ENCODE data around the gene INTS11. TPM values are rescaled to one million over a fixed set of nuclear protein-coding genes. Genes with fewer than 3 reads are reported as not detected.
A peak's percentile ranks its signal among the peaks of the same experiment; 100 is the strongest.

INTS11 gene
- total and polyA plus RNA-seq, 9 of the 15 experiments (the other 6 are each of a cell fraction or from before 2014, with no cell fraction given) = 3.6 to 183 (median 110) TPM

DNA sequence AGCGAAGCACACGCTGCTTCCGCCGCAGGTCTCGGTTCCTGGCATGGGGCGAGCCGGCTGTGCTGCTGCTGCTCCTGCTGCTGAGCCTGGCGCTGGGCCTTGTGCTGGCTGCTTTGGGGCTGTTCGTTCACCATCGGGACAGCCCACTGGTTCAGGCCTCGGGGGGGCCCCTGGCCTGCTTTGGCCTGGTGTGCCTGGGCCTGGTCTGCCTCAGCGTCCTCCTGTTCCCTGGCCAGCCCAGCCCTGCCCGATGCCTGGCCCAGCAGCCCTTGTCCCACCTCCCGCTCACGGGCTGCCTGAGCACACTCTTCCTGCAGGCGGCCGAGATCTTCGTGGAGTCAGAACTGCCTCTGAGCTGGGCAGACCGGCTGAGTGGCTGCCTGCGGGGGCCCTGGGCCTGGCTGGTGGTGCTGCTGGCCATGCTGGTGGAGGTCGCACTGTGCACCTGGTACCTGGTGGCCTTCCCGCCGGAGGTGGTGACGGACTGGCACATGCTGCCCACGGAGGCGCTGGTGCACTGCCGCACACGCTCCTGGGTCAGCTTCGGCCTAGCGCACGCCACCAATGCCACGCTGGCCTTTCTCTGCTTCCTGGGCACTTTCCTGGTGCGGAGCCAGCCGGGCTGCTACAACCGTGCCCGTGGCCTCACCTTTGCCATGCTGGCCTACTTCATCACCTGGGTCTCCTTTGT lies 9.2 kb upstream of the INTS11 start (continued):
- TF ChIP-seq, protein P1, sequence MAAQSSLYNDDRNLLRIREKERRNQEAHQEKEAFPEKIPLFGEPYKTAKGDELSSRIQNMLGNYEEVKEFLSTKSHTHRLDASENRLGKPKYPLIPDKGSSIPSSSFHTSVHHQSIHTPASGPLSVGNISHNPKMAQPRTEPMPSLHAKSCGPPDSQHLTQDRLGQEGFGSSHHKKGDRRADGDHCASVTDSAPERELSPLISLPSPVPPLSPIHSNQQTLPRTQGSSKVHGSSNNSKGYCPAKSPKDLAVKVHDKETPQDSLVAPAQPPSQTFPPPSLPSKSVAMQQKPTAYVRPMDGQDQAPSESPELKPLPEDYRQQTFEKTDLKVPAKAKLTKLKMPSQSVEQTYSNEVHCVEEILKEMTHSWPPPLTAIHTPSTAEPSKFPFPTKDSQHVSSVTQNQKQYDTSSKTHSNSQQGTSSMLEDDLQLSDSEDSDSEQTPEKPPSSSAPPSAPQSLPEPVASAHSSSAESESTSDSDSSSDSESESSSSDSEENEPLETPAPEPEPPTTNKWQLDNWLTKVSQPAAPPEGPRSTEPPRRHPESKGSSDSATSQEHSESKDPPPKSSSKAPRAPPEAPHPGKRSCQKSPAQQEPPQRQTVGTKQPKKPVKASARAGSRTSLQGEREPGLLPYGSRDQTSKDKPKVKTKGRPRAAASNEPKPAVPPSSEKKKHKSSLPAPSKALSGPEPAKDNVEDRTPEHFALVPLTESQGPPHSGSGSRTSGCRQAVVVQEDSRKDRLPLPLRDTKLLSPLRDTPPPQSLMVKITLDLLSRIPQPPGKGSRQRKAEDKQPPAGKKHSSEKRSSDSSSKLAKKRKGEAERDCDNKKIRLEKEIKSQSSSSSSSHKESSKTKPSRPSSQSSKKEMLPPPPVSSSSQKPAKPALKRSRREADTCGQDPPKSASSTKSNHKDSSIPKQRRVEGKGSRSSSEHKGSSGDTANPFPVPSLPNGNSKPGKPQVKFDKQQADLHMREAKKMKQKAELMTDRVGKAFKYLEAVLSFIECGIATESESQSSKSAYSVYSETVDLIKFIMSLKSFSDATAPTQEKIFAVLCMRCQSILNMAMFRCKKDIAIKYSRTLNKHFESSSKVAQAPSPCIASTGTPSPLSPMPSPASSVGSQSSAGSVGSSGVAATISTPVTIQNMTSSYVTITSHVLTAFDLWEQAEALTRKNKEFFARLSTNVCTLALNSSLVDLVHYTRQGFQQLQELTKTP (IDR thresholded peaks at IDR 0.05; ENCODE audit: low read depth in 1 of 2, partially characterized antibody in 2 of 2) = no peak
- TF ChIP-seq KLF6 (CRISPR knock-in tag; IDR thresholded peaks at IDR 0.05; ENCODE audit: borderline replicate concordance) (no peak), ZNF12 (CRISPR knock-in tag; IDR thresholded peaks at IDR 0.05) (no peak), MBD2 (IDR thresholded peaks at IDR 0.05; ENCODE audit: borderline replicate concordance, low read depth) (no peak), FOSL1 (tag; conservative IDR thresholded peaks at IDR 0.05) (no peak), POLR2B (IDR thresholded peaks at IDR 0.05; ENCODE audit: low read depth, partially characterized antibody) (peak; percentile 27), ZNF263 (CRISPR knock-in tag; IDR thresholded peaks at IDR 0.05; ENCODE audit: borderline replicate concordance) (no peak), POLR2G (IDR thresholded peaks at IDR 0.05; ENCODE audit: low read depth, low read length) (peak; percentile 59), FOXK2 (conservative IDR thresholded peaks at IDR 0.05 in 1 of 2, IDR thresholded peaks at IDR 0.05 in 1 of 2; ENCODE audit: low read depth in 2 of 2) (no peak), CHD2 (IDR thresholded peaks at IDR 0.05; ENCODE audit: low read depth, low read length) (no peak; the same call in 1 of the 2 replicates), EP300 (IDR thresholded peaks at IDR 0.05; ENCODE audit: low read length) (no peak), HDAC3 (IDR thresholded peaks at IDR 0.05; ENCODE audit: borderline replicate concordance, partially characterized antibody) (no peak), FOXJ3 (CRISPR knock-in tag; IDR thresholded peaks at IDR 0.05) (no peak)
- TF ChIP-seq, protein P2, sequence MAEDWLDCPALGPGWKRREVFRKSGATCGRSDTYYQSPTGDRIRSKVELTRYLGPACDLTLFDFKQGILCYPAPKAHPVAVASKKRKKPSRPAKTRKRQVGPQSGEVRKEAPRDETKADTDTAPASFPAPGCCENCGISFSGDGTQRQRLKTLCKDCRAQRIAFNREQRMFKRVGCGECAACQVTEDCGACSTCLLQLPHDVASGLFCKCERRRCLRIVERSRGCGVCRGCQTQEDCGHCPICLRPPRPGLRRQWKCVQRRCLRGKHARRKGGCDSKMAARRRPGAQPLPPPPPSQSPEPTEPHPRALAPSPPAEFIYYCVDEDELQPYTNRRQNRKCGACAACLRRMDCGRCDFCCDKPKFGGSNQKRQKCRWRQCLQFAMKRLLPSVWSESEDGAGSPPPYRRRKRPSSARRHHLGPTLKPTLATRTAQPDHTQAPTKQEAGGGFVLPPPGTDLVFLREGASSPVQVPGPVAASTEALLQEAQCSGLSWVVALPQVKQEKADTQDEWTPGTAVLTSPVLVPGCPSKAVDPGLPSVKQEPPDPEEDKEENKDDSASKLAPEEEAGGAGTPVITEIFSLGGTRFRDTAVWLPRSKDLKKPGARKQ (CRISPR knock-in tag; IDR thresholded peaks at IDR 0.05) = no peak
- TF ChIP-seq, protein P3, sequence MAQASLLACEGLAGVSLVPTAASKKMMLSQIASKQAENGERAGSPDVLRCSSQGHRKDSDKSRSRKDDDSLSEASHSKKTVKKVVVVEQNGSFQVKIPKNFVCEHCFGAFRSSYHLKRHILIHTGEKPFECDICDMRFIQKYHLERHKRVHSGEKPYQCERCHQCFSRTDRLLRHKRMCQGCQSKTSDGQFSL (CRISPR knock-in tag; IDR thresholded peaks at IDR 0.05) = no peak
- TF ChIP-seq, protein P3 (tag; IDR thresholded peaks at IDR 0.05) = no peak
- TF ChIP-seq, protein P4, sequence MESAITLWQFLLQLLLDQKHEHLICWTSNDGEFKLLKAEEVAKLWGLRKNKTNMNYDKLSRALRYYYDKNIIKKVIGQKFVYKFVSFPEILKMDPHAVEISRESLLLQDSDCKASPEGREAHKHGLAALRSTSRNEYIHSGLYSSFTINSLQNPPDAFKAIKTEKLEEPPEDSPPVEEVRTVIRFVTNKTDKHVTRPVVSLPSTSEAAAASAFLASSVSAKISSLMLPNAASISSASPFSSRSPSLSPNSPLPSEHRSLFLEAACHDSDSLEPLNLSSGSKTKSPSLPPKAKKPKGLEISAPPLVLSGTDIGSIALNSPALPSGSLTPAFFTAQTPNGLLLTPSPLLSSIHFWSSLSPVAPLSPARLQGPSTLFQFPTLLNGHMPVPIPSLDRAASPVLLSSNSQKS (CRISPR knock-in tag; IDR thresholded peaks at IDR 0.05) = no peak
- TF ChIP-seq, protein P5, sequence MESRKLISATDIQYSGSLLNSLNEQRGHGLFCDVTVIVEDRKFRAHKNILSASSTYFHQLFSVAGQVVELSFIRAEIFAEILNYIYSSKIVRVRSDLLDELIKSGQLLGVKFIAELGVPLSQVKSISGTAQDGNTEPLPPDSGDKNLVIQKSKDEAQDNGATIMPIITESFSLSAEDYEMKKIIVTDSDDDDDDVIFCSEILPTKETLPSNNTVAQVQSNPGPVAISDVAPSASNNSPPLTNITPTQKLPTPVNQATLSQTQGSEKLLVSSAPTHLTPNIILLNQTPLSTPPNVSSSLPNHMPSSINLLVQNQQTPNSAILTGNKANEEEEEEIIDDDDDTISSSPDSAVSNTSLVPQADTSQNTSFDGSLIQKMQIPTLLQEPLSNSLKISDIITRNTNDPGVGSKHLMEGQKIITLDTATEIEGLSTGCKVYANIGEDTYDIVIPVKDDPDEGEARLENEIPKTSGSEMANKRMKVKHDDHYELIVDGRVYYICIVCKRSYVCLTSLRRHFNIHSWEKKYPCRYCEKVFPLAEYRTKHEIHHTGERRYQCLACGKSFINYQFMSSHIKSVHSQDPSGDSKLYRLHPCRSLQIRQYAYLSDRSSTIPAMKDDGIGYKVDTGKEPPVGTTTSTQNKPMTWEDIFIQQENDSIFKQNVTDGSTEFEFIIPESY (CRISPR knock-in tag; IDR thresholded peaks at IDR 0.05) = peak; percentile 80

Data from K562 (cell line).